HepG2 (cell line): ENCODE results near the gene PRR5L. TPM values are rescaled to one million over a fixed set of nuclear protein-coding genes. Genes with fewer than 3 reads are reported as not detected.

Experiments
- ARNTL ChIP-seq: sonication (generic); formaldehyde crosslinking; IDR thresholded peaks from 2 replicates; pipeline ENCODE4 v1.4.0; 2020; ENCODE audit warnings: mild to moderate bottlenecking, missing genetic modification reagents
- CBX1 ChIP-seq: IDR thresholded peaks from one replicate; pipeline ENCODE4 v1.6.1; 2016; ENCODE audit warnings: antibody characterized with exemption, low read depth
- CHD2 ChIP-seq: IDR thresholded peaks from 2 replicates; pipeline ENCODE4 v1.6.1; 2011; ENCODE audit warnings: low read depth, low read length, improper control_type of control experiment
- DNMT1 ChIP-seq: sonication (generic); formaldehyde crosslinking; IDR thresholded peaks from 2 replicates; pipeline ENCODE4 v1.5.1; 2020; ENCODE audit warnings: mild to moderate bottlenecking, missing genetic modification reagents
- GPN1 ChIP-seq: sonication (generic); formaldehyde crosslinking; IDR thresholded peaks from 2 replicates; pipeline ENCODE4 v1.5.1; 2020; ENCODE audit warnings: missing genetic modification reagents, borderline replicate concordance
- IRF1 ChIP-seq: sonication (generic); formaldehyde crosslinking; IDR thresholded peaks from 2 replicates; pipeline ENCODE4 v1.4.0; 2020; ENCODE audit warnings: low read depth, mild to moderate bottlenecking, missing genetic modification reagents
- KLF12 ChIP-seq: sonication (generic); formaldehyde crosslinking; IDR thresholded peaks from 2 replicates; pipeline ENCODE4 v1.4.0; 2020; ENCODE audit warnings: missing genetic modification reagents, borderline replicate concordance
- KLF6 ChIP-seq: IDR thresholded peaks from 2 replicates; pipeline ENCODE4 v1.8.0; 2016; ENCODE audit warnings: missing biosample characterization, missing genetic modification reagents
- KMT2B ChIP-seq: IDR thresholded peaks from 2 replicates; pipeline ENCODE4 v1.6.1; 2016; ENCODE audit warnings: missing genetic modification reagents, missing compliant biosample characterization
- POGZ ChIP-seq: sonication (generic); formaldehyde crosslinking; IDR thresholded peaks from 2 replicates; pipeline ENCODE4 v1.4.0; 2020; ENCODE audit warnings: mild to moderate bottlenecking, missing genetic modification reagents
- PRDM10 ChIP-seq: sonication (generic); formaldehyde crosslinking; IDR thresholded peaks from 2 replicates; pipeline ENCODE4 v1.4.0; 2020; ENCODE audit warnings: low read depth, missing genetic modification reagents
- SALL2 ChIP-seq: sonication (generic); formaldehyde crosslinking; IDR thresholded peaks from 2 replicates; pipeline ENCODE4 v1.8.1; 2023; ENCODE audit warnings: mild to moderate bottlenecking, missing genetic modification reagents, inconsistent platforms
- SNAI1 ChIP-seq: sonication (generic); formaldehyde crosslinking; IDR thresholded peaks from 2 replicates; pipeline ENCODE4 v1.5.0; 2020; ENCODE audit warnings: mild to moderate bottlenecking, missing genetic modification reagents, borderline replicate concordance
- SRY ChIP-seq: sonication (generic); formaldehyde crosslinking; IDR thresholded peaks from 2 replicates; pipeline ENCODE4 v1.8.0; 2022; ENCODE audit warnings: mild to moderate bottlenecking, missing genetic modification reagents
- TOE1 ChIP-seq: sonication (generic); formaldehyde crosslinking; IDR thresholded peaks from 2 replicates; pipeline ENCODE4 v1.4.0; 2020; ENCODE audit warnings: mild to moderate bottlenecking, missing genetic modification reagents
- ZNF10 ChIP-seq: sonication (generic); formaldehyde crosslinking; IDR thresholded peaks from 2 replicates; pipeline ENCODE4 v1.4.0; 2020; ENCODE audit warnings: mild to moderate bottlenecking, low read depth, missing genetic modification reagents, borderline replicate concordance
- ZNF598 ChIP-seq: sonication (generic); formaldehyde crosslinking; IDR thresholded peaks from 2 replicates; pipeline ENCODE4 v1.5.1; 2020; ENCODE audit warnings: mild to moderate bottlenecking, missing genetic modification reagents, borderline replicate concordance
- ZNF605 ChIP-seq: sonication (generic); formaldehyde crosslinking; IDR thresholded peaks from 2 replicates; pipeline ENCODE4 v1.8.0; 2022; ENCODE audit warnings: mild to moderate bottlenecking, missing genetic modification reagents
- ZNF703 ChIP-seq: sonication (generic); formaldehyde crosslinking; IDR thresholded peaks from 2 replicates; pipeline ENCODE4 v1.5.1; 2020; ENCODE audit warnings: missing genetic modification reagents, mild to moderate bottlenecking, moderate library complexity, borderline replicate concordance
- ZNF737 ChIP-seq: sonication (generic); formaldehyde crosslinking; IDR thresholded peaks from 2 replicates; pipeline ENCODE4 v1.5.0; 2020; ENCODE audit warnings: missing genetic modification reagents, mild to moderate bottlenecking, borderline replicate concordance
- polyA plus RNA-seq, 8 experiments: library from polyadenylated mRNA; depleted of rRNA in 3 of 8; stranded (reverse) in 7 of 8; unstranded in 1 of 8; fragments of >200 nt; fragmentation: Illumina TruSeq in 4 of 8; extraction: Trizol in 4 of 8; gene quantifications; 2 replicates each; pipeline versions ENCODE4 v1.2.1 to v1.2.3, GENCODE V29; 2011 to 2016; ENCODE audit warnings: low read depth in 4 of 8, missing spikeins in 1 of 8, mixed read lengths in 1 of 8; ENCODE audit not compliant: insufficient read depth in 1 of 8
- total RNA-seq, 5 experiments: library from RNA; depleted of rRNA; stranded (reverse); fragments of >200 nt; fragmentation: Illumina TruSeq; extraction: Trizol; gene quantifications; 2 replicates each; pipeline ENCODE4 v1.2.3, GENCODE V29; 2016; ENCODE audit warnings: low read depth in 1 of 5
- TF ChIP-seq, protein P1 (sequence below): sonication (generic); formaldehyde crosslinking; IDR thresholded peaks from 2 replicates; pipeline ENCODE4 v1.4.0; 2020; ENCODE audit warnings: missing genetic modification reagents, borderline replicate concordance

PRR5L gene
- total and polyA plus RNA-seq, 2 of the 13 experiments (the other 11 are each of a cell fraction or from before 2014, with no cell fraction given): 0.16 TPM; not detected in 1

DNA sequence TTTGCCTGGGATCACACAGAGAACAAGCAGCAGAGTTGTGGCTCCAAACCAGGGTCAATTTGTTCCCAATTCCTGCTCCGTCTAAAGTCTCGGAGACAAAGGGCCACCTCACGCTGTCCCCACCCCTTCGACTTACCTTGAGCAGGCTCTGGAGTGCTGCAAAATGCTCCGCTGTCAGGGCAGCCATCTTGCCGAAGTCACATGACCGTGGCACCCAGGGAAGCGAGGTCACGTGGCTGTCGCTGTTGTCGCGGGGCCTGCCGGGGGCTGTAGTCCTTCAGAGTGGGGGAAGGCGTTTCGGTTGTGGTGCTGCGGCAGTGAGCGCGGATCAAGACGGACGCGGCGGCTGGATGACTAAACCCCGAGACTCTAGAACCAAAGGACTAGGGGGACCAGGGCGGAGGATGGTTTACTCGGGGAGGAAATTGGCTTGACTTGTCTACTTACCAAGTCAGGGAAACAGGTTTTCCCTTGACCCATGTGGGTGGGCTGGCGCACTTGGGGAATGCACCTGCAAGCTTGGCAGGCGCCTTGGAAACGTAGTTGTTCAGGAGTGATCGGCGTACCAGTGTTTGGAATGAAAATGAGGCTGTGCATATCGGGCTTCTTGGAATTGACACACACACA lies 6.7 kb upstream of the PRR5L start, which contains the start of gene COMMD9 (continued):
- TF ChIP-seq PRDM10 (CRISPR knock-in tag) (0 out of 2 replicates have a peak, but pooled peaks have one; percentile 47), SALL2 (peak; percentile 68; the same call in 1 of the 2 replicates), ZNF598 (CRISPR knock-in tag) (peak; percentile 55; the same call in 1 of the 2 replicates), KLF12 (CRISPR knock-in tag) (0 out of 2 replicates have a peak, but pooled peaks have one; percentile 42), ZNF605 (CRISPR knock-in tag) (peak; percentile 54), ARNTL (CRISPR knock-in tag) (peak; percentile 68; the same call in 1 of the 2 replicates), DNMT1 (CRISPR knock-in tag) (no peak), TOE1 (CRISPR knock-in tag) (no peak), CHD2 (peak; percentile 62; the same call in 1 of the 2 replicates), CBX1 (peak; percentile 65), IRF1 (CRISPR knock-in tag) (no peak), KMT2B (peak; percentile 96), SNAI1 (CRISPR knock-in tag) (no peak), ZNF10 (CRISPR knock-in tag) (no peak), POGZ (peak; percentile 71), KLF6 (CRISPR knock-in tag) (0 out of 2 replicates have a peak, but pooled peaks have one; percentile 50), ZNF737 (CRISPR knock-in tag) (peak; percentile 63; the same call in 1 of the 2 replicates), GPN1 (CRISPR knock-in tag) (no peak), SRY (CRISPR knock-in tag) (no peak), ZNF703 (CRISPR knock-in tag) (no peak)
- TF ChIP-seq, protein P1, sequence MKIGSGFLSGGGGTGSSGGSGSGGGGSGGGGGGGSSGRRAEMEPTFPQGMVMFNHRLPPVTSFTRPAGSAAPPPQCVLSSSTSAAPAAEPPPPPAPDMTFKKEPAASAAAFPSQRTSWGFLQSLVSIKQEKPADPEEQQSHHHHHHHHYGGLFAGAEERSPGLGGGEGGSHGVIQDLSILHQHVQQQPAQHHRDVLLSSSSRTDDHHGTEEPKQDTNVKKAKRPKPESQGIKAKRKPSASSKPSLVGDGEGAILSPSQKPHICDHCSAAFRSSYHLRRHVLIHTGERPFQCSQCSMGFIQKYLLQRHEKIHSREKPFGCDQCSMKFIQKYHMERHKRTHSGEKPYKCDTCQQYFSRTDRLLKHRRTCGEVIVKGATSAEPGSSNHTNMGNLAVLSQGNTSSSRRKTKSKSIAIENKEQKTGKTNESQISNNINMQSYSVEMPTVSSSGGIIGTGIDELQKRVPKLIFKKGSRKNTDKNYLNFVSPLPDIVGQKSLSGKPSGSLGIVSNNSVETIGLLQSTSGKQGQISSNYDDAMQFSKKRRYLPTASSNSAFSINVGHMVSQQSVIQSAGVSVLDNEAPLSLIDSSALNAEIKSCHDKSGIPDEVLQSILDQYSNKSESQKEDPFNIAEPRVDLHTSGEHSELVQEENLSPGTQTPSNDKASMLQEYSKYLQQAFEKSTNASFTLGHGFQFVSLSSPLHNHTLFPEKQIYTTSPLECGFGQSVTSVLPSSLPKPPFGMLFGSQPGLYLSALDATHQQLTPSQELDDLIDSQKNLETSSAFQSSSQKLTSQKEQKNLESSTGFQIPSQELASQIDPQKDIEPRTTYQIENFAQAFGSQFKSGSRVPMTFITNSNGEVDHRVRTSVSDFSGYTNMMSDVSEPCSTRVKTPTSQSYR (CRISPR knock-in tag): peak; percentile 48; the same call in 1 of the 2 replicates
